22Rv1 (cell line): ENCODE measurements around the gene ARHGDIA.

Source experiments
- H3K27ac ChIP-seq: fragments of 450-650 bp; 2 replicates; pipeline ENCODE4 v1.5.1; 2017
- CTCF ChIP-seq: fragments of 450-650 bp; IDR thresholded peaks from 2 replicates; pipeline ENCODE4 v1.5.1; 2017; ENCODE audit warnings: mild to moderate bottlenecking
- ZFX ChIP-seq: fragments of 450-650 bp; IDR thresholded peaks from 2 replicates; pipeline ENCODE4 v1.6.1; 2017; ENCODE audit warnings: antibody characterized with exemption, borderline replicate concordance

ARHGDIA gene

GRCh38 chr17:81822996-81823819 lies 47.9 kb downstream of the ARHGDIA start:
- no peak overlapping the region for H3K27ac ChIP-seq
- TF ChIP-seq ZFX (no peak), CTCF (no peak)

GRCh38 chr17:81822312-81822637 lies 48.9 kb downstream of the ARHGDIA start:
- no peak for TF ChIP-seq CTCF
- no peak for TF ChIP-seq ZFX
- peak overlapping the region; percentile 79 for H3K27ac ChIP-seq

- peak; percentile 91 for TF ChIP-seq CTCF
- no peak for TF ChIP-seq ZFX
- H3K27ac ChIP-seq, result peak overlapping the region; percentile 79
Measured at GRCh38 chr17:81821603-81822311, 49.4 kb downstream of the ARHGDIA start.

GRCh38 chr17:81821147-81821546 lies 50.0 kb downstream of the ARHGDIA start:
- H3K27ac ChIP-seq, result peak overlapping the region; percentile 79
- TF ChIP-seq CTCF, result no peak
- no peak for TF ChIP-seq ZFX

GRCh38 chr17:81819708-81820107 lies 51.4 kb downstream of the ARHGDIA start:
- H3K27ac ChIP-seq, result no peak overlapping the region
- no peak for TF ChIP-seq ZFX
- no peak for TF ChIP-seq CTCF

GRCh38 chr17:81817758-81818147 lies 53.4 kb downstream of the ARHGDIA start:
- no peak for TF ChIP-seq ZFX
- TF ChIP-seq CTCF, result no peak

More at GRCh38 chr17:81817758-81818147, 53.4 kb downstream of the ARHGDIA start:
- no peak overlapping the region for H3K27ac ChIP-seq
